GM12875 (cell line): ENCODE results near the gene ZBTB11.
A peak's percentile ranks its signal among the peaks of the same experiment; 100 is the strongest.
"Not testable (repeated sequence)": the region's sequence is repeated elsewhere in the genome, so short reads cannot be mapped to it uniquely, and the experiment has no call there.

ENCODE experiments used
- H3K4me3 ChIP-seq: one replicate; pipeline ENCODE4 v1.5.1; 2011; ENCODE audit warnings: low read depth, low read length, control low read depth
- TF ChIP-seq, protein P1 (sequence below): IDR thresholded peaks from 2 replicates; pipeline ENCODE4 v1.5.1; 2011; ENCODE audit warnings: low read depth, mild to moderate bottlenecking, control low read depth, inconsistent platforms, low read length, moderate library complexity, borderline replicate concordance; ENCODE audit not compliant: insufficient read depth

ZBTB11 gene

GRCh38 chr3:101687142-101687931, 10.4 kb upstream of the ZBTB11 start:
- TF ChIP-seq, protein P1, sequence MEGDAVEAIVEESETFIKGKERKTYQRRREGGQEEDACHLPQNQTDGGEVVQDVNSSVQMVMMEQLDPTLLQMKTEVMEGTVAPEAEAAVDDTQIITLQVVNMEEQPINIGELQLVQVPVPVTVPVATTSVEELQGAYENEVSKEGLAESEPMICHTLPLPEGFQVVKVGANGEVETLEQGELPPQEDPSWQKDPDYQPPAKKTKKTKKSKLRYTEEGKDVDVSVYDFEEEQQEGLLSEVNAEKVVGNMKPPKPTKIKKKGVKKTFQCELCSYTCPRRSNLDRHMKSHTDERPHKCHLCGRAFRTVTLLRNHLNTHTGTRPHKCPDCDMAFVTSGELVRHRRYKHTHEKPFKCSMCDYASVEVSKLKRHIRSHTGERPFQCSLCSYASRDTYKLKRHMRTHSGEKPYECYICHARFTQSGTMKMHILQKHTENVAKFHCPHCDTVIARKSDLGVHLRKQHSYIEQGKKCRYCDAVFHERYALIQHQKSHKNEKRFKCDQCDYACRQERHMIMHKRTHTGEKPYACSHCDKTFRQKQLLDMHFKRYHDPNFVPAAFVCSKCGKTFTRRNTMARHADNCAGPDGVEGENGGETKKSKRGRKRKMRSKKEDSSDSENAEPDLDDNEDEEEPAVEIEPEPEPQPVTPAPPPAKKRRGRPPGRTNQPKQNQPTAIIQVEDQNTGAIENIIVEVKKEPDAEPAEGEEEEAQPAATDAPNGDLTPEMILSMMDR: no peak
- H3K4me3 ChIP-seq: peak overlapping the region; percentile 73

DNA sequence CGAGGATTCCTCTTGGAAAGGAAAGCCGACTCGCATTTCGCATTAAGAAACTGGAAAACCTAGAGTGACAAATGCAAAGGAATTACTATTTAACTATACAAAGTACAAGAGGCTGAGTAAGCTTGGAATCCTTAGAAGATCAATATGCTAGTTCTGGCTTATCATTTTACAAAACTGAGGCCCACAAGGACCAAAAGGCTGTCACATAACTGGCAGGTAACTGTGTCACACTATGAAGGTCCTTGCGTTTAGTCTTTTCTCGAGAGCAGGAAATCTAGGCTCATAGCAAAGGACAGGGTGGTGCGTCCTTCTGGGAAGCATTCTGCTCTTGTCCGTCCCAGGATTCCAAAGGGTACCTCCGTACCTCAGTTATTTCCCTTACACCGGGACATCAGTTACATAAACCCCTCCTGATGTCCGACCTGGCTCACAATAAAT, 9.0 kb upstream of the ZBTB11 start:
- TF ChIP-seq, protein P1: no peak

DNA sequence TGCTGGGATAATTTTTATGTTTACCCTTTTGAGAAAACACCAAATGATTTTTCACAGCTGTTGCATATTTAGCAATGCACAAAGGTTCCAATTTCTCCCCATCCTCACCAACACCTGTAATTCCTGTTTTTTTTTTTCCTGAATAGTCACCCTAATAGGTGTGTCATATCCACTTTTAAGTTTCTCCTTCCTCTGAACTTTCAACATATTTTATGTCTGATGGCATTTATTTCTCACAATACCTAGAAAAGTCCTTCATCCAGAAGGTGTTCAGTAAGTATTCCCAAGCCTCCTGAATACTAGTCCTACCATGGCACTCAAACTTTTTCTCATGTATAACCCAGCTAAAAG, 8.1 kb upstream of the ZBTB11 start:
- TF ChIP-seq, protein P1: no peak
- peak overlapping the region; percentile 73 for H3K4me3 ChIP-seq

More for the DNA sequence above, 9.0 kb upstream of the ZBTB11 start:
- H3K4me3 ChIP-seq: peak overlapping the region; percentile 73

DNA sequence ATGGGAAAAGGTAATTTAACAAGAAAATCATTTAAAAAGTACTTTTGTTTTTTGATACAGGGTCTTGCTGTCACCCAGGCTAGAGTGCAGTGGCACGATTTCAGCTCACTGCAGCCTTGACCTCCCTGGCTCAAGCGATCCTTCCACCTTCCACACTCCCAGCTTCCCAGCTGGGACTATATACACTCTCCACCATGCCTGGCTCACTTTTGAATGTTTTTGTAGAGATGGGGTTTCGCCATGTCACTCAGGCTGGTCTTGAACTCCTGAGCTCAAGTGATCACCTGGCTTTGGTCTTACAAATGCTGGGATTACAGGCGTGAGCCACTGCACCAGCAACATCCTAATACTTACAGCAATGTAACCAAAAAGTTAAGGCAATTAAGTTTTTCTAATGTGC, 3.5 kb upstream of the ZBTB11 start:
- no peak overlapping the region for H3K4me3 ChIP-seq
- TF ChIP-seq, protein P1: no peak

- H3K4me3 ChIP-seq: not testable (repeated sequence)
Observed at GRCh38 chr3:101678837-101679236, 1.9 kb upstream of the ZBTB11 start.

- TF ChIP-seq, protein P1: no peak
- peak overlapping the region; percentile 87 for H3K4me3 ChIP-seq
Observed at GRCh38 chr3:101677436-101678286, 729 bp upstream of the ZBTB11 start.

DNA sequence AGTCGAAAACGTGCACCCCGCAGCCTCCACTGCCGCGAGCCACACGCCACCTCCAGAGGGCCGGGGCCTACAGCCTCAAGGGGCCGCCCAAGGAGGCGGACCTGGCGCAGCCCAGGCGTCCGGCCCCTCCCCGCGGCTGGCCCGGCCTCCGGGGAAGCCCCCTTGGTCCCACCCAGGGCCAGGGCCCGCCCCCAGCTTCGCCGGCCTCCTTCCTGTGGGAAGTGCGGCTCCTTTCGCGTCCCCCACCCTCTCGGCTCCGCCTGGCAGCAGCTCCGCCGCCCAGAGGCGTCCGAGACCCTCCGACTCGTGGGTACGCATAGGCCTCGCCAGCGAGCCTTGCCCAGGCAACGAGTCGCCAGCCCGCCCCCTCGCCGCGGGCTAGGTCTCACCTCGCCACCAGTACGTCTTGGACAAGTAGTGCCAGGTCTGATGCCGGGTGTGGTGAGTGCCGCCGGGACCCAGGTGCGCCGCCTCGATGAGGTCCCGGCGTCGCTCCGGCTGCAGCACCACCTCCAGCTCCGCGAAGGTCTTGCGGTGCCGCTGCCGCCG, 642 bp downstream of the ZBTB11 start:
- H3K4me3 ChIP-seq: peak overlapping the region; percentile 87
- TF ChIP-seq, protein P1: no peak
